ENCODE data around the gene PRKAA2.

Gene PRKAA2

DNA sequence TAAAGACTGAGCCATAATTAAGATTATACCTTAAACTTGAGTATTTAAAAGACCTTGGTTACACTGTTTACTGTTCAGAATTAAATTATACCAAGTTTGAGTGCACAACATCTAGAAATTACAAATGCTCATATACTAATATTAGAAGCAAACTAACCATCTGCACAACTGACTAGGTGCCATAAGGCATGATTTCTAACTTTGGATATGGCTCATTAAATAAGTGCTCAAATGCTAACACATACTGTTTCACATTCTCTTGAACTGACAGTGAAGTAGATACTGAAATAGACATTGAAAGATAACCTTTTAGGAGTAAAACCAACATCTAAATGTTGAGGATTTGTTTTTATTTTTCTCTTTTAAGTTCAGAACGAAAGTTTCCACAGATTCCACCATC lies 74.1 kb downstream of the PRKAA2 start:
- no peak for FAIRE-seq

DNA sequence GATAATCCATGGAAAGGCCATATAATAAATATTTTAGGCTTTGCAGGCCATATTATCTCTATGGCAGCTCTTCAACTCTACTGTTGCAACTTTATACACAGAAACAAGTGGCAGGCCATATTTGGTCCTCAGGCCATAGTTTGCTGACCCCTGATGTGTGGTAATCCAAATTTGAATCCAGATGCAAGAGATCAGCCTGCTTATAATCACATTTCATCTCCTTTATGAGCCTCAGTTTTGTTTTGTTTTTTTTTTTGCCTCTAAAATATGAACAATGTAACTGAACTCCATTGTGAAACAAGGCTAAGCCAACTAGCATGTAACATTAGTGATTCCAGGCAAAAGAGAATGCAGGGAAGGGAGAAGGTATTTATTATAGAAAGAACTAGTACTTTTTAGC lies 81.6 kb downstream of the PRKAA2 start:
- FAIRE-seq, result no peak

- no peak for FAIRE-seq
Measured at GRCh38 chr1:56728964-56729363, 83.8 kb downstream of the PRKAA2 start.

- no peak for FAIRE-seq
Measured at GRCh38 chr1:56745231-56745630, 100.1 kb downstream of the PRKAA2 start.

DNA sequence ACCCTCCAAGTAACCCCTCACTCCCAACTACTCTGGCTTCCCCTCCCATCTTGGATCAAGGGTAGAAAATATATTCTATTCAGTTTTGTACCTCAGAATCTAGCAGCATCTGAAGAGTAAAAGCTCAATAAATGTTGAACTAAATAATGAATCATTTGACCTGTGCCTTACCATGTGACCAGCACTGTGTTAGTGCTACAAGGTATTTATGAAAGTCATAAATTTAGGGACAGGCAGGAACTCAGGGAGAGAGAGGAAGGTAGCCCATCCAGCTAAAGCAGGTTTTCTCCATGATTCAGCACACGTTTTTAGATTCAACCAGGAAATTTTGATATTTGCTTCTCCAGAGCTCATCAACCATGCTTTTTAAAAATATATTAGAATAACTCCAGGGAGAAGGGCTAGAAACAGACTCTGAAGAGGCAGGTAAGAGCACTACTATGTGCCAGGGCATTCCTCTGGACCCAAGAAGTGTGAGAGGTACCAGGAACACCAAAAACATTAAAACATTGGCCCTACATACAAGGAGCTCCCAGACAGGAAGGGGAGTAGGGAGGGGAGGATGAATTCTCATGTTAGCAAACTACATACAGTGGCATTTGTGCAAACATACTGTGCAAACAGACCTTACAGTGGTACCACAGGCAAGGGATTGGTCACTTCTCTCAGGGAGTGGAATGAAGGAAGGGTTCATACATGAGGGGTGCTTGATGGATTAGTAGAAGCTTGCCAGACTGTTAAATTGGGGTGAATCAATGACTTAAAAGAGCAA lies 109.8 kb downstream of the PRKAA2 start:
- no peak for FAIRE-seq

DNA sequence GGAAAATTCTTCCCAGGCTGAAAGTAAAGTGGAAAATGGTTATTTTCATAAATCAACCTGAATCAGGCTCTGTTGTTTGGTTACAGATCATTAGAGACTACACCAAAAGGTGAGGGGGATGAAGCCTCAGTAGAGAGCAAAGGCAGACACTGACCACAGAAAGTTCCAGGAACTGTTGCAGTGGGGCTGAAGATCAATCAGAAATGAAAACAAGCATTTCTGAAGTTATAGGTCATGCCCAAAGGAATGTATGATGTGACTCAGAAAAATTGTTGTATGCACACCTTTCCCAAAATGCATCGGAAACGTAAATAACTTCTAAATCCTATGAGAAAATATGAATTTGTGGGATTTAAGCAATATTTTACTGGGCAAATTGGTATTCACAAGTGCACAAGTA lies 110.8 kb downstream of the PRKAA2 start:
- FAIRE-seq, result no peak

DNA sequence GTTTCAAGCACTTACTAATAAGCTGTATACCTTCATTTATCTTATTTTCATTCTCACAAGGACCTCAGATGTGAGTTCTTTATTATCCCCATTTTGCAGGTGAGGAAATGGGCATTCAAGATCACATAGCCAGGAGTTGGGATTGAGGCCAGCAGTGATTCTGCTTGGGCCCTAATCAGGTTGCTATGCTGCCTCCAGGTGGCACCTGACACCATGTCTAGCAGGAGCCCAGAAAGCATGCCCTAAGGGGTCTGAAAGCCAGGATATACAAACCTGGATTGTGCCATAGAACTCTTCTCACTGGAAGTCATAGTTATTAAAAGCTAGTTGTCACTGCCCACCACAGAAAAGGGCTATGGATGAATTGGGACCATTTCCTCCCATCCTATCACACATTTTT lies 113.0 kb downstream of the PRKAA2 start:
- FAIRE-seq, result peak; percentile 64

GRCh38 chr1:56758794-56759193 lies 113.7 kb downstream of the PRKAA2 start:
- no peak for FAIRE-seq

Data from islet of Langerhans (tissue), 1 donor.